BLaER1 (cell line): Measurements from ENCODE around the gene DUOX1.
A peak's percentile ranks its signal among the peaks of the same experiment; 100 is the strongest.

Experiments
- H3K27ac ChIP-seq: shearing (Covaris generic); formaldehyde crosslinking; 2 replicates; pipeline ENCODE4 v1.8.1; 2022
- H3K27me3 ChIP-seq: shearing (Covaris generic); formaldehyde crosslinking; 2 replicates; pipeline ENCODE4 v1.8.1; 2022
- H3K36me3 ChIP-seq: shearing (Covaris generic); formaldehyde crosslinking; 2 replicates; pipeline ENCODE4 v1.8.1; 2022
- H3K4me1 ChIP-seq: shearing (Covaris generic); formaldehyde crosslinking; 2 replicates; pipeline ENCODE4 v1.8.1; 2022
- H3K4me2 ChIP-seq: shearing (Covaris generic); formaldehyde crosslinking; 2 replicates; pipeline ENCODE4 v1.8.1; 2022
- H3K4me3 ChIP-seq: shearing (Covaris generic); formaldehyde crosslinking; 2 replicates; pipeline ENCODE4 v1.8.1; 2022
- H3K9ac ChIP-seq: shearing (Covaris generic); formaldehyde crosslinking; 2 replicates; pipeline ENCODE4 v1.8.1; 2022
- H3K9me3 ChIP-seq: shearing (Covaris generic); formaldehyde crosslinking; 2 replicates; pipeline ENCODE4 v1.8.1; 2022
- H4K20me1 ChIP-seq: shearing (Covaris generic); formaldehyde crosslinking; 2 replicates; pipeline ENCODE4 v1.8.1; 2022
- Cebpa-rat ChIP-seq: shearing (Covaris generic); IDR thresholded peaks from 2 replicates; pipeline ENCODE4 v1.8.1; 2022

DUOX1 gene

DNA sequence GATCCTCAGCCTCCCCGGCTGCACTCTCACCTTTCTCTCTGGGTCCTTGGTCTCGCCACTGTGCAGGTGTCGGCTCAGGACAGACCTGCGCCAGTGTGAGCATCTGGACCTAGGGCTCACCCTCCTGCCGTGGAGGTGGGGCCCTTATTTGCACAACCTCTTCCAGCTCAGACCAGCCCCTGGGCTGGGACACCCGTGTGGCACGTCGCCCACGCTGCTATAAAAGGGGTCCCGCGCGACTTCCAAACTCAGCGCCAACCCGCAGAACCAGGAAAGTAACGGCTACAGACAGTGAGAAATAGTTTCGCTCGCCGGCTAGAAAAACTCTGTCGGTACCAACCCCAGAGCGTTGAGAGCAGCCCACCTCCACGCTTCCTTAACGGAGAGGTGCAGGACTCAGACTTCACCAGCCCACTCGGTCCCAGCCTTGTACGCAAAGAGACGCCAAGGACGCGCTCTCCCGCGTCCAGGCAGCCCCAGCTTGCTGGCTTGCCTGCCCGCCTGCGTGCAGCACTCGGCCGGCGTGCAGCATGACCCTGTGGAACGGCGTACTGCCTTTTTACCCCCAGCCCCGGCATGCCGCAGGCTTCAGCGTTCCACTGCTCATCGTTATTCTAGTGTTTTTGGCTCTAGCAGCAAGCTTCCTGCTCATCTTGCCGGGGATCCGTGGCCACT is 15.6 kb upstream of the DUOX1 start, which contains the start of the genes DUOX2 and DUOXA2:
TSS of gene DUOX2 (minus strand) at position 97 of the 675 bp plus-strand sequence. CDS start 761 bp downstream, outside the sequence.
TSS of gene DUOXA2 (plus strand) at position 251 of the 675 bp plus-strand sequence. CDS start at position 531, 280 bp downstream.
- no peak for TF ChIP-seq Cebpa-rat
- no peaks in the 10 kb centered on the region for H4K20me1 ChIP-seq
- no peaks in the 10 kb centered on the region for H3K4me1 ChIP-seq
- peak within 1 kb of the TSS; percentile 18; the same call in 1 of the 2 replicates for H3K4me3 ChIP-seq
- H3K4me2 ChIP-seq: no peak within 1 kb of the TSS
- H3K9ac ChIP-seq: no peak within 1 kb of the TSS
- H3K27ac ChIP-seq: no peak within 1 kb of the TSS
- H3K27me3 ChIP-seq: peaks cover 67% of the 10 kb centered on the region
- H3K36me3 ChIP-seq: no peaks in the 10 kb centered on the region
- peaks cover 36% of the 10 kb centered on the region for H3K9me3 ChIP-seq

DNA sequence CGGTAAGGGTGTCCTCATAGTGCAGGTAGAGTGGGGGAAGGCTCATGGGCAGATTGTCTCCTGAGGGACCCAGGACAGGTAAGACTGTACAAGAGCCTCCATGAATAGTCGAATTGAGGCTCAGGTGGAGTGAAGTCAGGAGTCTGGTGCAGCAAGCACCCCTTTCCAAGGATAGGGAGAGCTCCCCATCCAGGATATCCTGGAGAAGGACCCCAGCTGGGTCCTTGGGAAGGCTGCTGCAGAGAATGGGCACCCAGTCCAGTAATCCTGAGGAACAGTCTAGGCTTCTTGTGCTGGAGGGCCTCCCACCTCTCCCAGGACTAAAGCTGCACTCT is 15.1 kb upstream of the DUOX1 start:
- Histone ChIP-seq H3K27ac (no peak overlapping the region), H3K27me3 (peaks cover 67% of the 10 kb centered on the region), H3K36me3 (no peaks in the 10 kb centered on the region), H3K4me1 (no peaks in the 10 kb centered on the region), H4K20me1 (no peaks in the 10 kb centered on the region), H3K4me3 (no peak overlapping the region), H3K9ac (no peak overlapping the region), H3K9me3 (peaks cover 36% of the 10 kb centered on the region), H3K4me2 (no peak overlapping the region)
- TF ChIP-seq Cebpa-rat: no peak

DNA sequence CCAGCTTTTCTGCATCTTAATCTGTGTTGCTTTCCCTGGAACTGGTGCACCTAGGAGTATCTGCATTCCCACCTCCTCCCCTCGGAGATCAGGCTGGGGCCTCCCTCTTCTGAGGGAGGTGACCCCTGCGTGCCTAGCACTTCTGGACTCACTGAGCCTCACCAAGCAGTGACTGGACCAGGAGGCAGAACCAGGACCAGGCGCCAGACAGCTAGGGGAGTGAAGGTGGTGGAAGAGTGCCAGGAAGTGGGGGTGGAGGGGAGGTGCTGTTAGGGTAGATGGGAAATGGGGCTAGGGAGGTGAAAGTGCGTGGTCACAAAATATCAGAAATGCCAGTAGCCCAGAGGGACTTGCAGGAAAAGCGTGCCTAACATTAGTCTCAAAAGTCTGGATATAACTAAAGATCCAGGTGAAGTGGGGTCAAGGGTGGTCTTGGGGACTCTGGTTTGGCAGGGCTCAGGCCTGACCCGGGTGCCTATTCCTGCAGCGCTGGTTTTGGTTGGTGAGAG is 14.4 kb upstream of the DUOX1 start:
- no peak for TF ChIP-seq Cebpa-rat
- no peak overlapping the region for H3K4me3 ChIP-seq
- H4K20me1 ChIP-seq: no peaks in the 10 kb centered on the region
- peaks cover 36% of the 10 kb centered on the region for H3K9me3 ChIP-seq
- peaks cover 67% of the 10 kb centered on the region for H3K27me3 ChIP-seq
- no peak overlapping the region for H3K4me2 ChIP-seq
- H3K27ac ChIP-seq: no peak overlapping the region
- H3K36me3 ChIP-seq: no peaks in the 10 kb centered on the region
- H3K4me1 ChIP-seq: no peaks in the 10 kb centered on the region
- H3K9ac ChIP-seq: no peak overlapping the region

- H3K4me2 ChIP-seq: no peak overlapping the region
- H3K36me3 ChIP-seq: no peaks in the 10 kb centered on the region
Observed at GRCh38 chr15:45116006-45116481, 13.8 kb upstream of the DUOX1 start.

DNA sequence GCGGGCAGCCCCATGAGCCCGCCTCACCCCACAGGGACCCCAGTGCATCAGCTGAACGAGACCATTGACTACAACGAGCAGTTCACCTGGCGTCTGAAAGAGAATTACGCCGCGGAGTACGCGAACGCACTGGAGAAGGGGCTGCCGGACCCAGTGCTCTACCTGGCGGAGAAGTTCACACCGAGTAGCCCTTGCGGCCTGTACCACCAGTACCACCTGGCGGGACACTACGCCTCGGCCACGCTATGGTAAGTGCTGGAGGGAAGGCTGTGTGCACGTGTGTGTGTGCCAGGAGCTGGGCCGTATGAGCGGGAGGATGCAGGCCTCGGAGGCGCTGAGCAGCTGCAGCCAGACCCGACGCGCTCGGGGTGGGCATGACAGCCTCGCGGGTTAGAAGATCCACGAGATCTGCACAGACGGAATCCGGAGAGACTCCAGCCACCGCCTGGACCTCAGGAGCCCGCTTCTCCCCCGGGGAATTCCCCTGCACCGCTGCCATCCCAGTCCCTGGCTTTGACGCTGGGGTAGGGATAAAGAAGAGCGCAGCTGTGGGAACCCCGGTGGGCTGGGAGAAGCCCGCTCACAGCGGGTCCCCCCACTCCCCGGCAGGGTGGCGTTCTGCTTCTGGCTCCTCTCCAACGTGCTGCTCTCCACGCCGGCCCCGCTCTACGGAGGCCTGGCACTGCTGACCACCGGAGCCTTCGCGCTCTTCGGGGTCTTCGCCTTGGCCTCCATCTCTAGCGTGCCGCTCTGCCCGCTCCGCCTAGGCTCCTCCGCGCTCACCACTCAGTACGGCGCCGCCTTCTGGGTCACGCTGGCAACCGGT is 13.1 kb upstream of the DUOX1 start:
- H3K4me3 ChIP-seq: no peak overlapping the region
- TF ChIP-seq Cebpa-rat: no peak
- peaks cover 30% of the 10 kb centered on the region for H3K9me3 ChIP-seq
- no peaks in the 10 kb centered on the region for H3K36me3 ChIP-seq
- H3K4me2 ChIP-seq: no peak overlapping the region
- no peaks in the 10 kb centered on the region for H4K20me1 ChIP-seq
- no peak overlapping the region for H3K27ac ChIP-seq
- no peak overlapping the region for H3K9ac ChIP-seq
- no peaks in the 10 kb centered on the region for H3K4me1 ChIP-seq
- peaks cover 63% of the 10 kb centered on the region for H3K27me3 ChIP-seq

More at GRCh38 chr15:45116006-45116481, 13.8 kb upstream of the DUOX1 start:
- no peak for TF ChIP-seq Cebpa-rat
- no peak overlapping the region for H3K27ac ChIP-seq
- no peak overlapping the region for H3K9ac ChIP-seq
- H4K20me1 ChIP-seq: no peaks in the 10 kb centered on the region
- H3K27me3 ChIP-seq: peaks cover 67% of the 10 kb centered on the region
- H3K4me1 ChIP-seq: no peaks in the 10 kb centered on the region
- peaks cover 36% of the 10 kb centered on the region for H3K9me3 ChIP-seq
- no peak overlapping the region for H3K4me3 ChIP-seq

DNA sequence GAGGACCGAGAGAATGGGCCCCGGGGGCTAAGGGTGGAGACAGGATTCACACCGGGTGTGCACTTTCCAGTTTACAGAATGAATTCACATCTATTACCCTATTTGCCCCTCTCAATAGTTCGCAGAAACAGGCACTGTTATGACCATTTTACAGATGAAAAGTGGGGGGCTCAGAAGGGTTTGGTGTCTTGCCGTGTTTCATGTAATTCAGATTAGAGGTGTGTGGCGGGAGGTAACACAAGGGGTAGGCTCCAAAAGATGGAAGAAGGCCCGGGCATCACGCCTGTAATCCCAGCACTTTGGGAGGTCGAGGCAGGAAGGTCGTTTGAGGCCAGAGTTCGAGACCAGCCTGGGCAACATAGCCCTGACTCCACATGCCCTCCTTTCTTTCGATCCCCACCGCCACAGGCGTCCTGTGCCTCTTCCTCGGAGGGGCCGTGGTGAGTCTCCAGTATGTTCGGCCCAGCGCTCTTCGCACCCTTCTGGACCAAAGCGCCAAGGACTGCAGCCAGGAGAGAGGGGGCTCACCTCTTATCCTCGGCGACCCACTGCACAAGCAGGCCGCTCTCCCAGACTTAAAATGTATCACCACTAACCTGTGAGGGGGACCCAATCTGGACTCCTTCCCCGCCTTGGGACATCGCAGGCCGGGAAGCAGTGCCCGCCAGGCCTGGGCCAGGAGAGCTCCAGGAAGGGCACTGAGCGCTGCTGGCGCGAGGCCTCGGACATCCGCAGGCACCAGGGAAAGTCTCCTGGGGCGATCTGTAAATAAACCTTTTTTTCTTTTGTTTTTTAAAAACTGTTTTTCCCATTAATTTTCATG is 12.3 kb upstream of the DUOX1 start:
- H3K4me1 ChIP-seq: no peaks in the 10 kb centered on the region
- no peak overlapping the region for H3K4me3 ChIP-seq
- TF ChIP-seq Cebpa-rat: no peak
- no peaks in the 10 kb centered on the region for H3K36me3 ChIP-seq
- peak overlapping the region; percentile 20; the same call in 1 of the 2 replicates for H3K4me2 ChIP-seq
- H3K9me3 ChIP-seq: peaks cover 22% of the 10 kb centered on the region
- H3K27ac ChIP-seq: no peak overlapping the region
- no peaks in the 10 kb centered on the region for H4K20me1 ChIP-seq
- no peak overlapping the region for H3K9ac ChIP-seq
- peaks cover 55% of the 10 kb centered on the region for H3K27me3 ChIP-seq

DNA sequence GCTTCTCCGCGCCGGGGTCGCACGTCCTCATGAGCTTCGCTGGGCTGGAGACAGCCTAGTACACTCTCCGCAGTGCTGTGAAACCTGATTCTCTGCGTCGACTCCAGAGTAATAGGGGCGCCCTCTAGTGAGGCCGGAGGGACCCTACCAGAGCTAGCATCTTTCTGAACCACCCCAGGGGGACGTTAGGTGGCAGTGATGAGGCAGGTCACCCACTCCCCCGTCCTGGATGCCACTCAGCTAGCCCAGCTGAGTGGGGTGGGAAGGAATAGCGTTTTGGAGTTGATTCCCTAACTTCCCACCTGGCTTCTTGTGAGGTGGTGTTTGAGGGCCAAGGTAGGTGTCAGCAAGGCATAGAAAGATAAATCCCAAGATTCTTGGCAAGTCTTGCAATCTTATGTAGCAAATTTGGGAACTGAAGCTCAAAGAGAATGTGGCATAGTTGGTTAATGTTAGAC is 11.6 kb upstream of the DUOX1 start:
- Histone ChIP-seq H3K9ac (no peak overlapping the region), H3K4me3 (no peak overlapping the region), H3K4me2 (peak overlapping the region; percentile 20; the same call in 1 of the 2 replicates), H3K27ac (no peak overlapping the region), H3K36me3 (no peaks in the 10 kb centered on the region), H3K4me1 (no peaks in the 10 kb centered on the region), H3K9me3 (peaks cover 16% of the 10 kb centered on the region), H3K27me3 (peaks cover 48% of the 10 kb centered on the region), H4K20me1 (no peaks in the 10 kb centered on the region)
- no peak for TF ChIP-seq Cebpa-rat

- Histone ChIP-seq H3K4me1 (no peaks in the 10 kb centered on the region), H3K9me3 (peaks cover 7% of the 10 kb centered on the region), H3K36me3 (no peaks in the 10 kb centered on the region), H4K20me1 (no peaks in the 10 kb centered on the region), H3K4me2 (no peak overlapping the region), H3K9ac (no peak overlapping the region), H3K27me3 (peaks cover 40% of the 10 kb centered on the region), H3K27ac (no peak overlapping the region), H3K4me3 (no peak overlapping the region)
- TF ChIP-seq Cebpa-rat: no peak
Observed at GRCh38 chr15:45118996-45119395, 10.8 kb upstream of the DUOX1 start.
